ENCODE data around the gene SRSF4.

SRSF4 gene

GRCh38 chr1:29123887-29124365 is 57.8 kb downstream of the SRSF4 start, which contains the start of gene TMEM200B:
Gene TMEM200B (minus strand): TSS chr1:29123903. CDS start chr1:29121828, 2,075 bp downstream.
- H3K4me3 ChIP-seq (replicated peaks; ENCODE audit: low read depth, low read length): peak within 1 kb of the TSS; percentile 50
- TF ChIP-seq CTCF (IDR thresholded peaks at IDR 0.05; ENCODE audit: low read depth, low read length, missing control alignments): no peak
- DNase-seq (ENCODE audit: extremely low read depth, low read depth): no peak

- TF ChIP-seq CTCF (IDR thresholded peaks at IDR 0.05; ENCODE audit: low read depth, low read length, missing control alignments): no peak
- DNase-seq (ENCODE audit: extremely low read depth, low read depth): no peak
- H3K4me3 ChIP-seq (replicated peaks; ENCODE audit: low read depth, low read length): peak overlapping the region; percentile 35
Measured at GRCh38 chr1:29123053-29123886, 58.4 kb downstream of the SRSF4 start.

GRCh38 chr1:29122682-29123052 is 59.0 kb downstream of the SRSF4 start:
- no peak for DNase-seq (ENCODE audit: extremely low read depth, low read depth)
- no peak for TF ChIP-seq CTCF (IDR thresholded peaks at IDR 0.05; ENCODE audit: low read depth, low read length, missing control alignments)
- H3K4me3 ChIP-seq (replicated peaks; ENCODE audit: low read depth, low read length): peak overlapping the region; percentile 35

- TF ChIP-seq CTCF (IDR thresholded peaks at IDR 0.05; ENCODE audit: low read depth, low read length, missing control alignments): no peak
- H3K4me3 ChIP-seq (replicated peaks; ENCODE audit: low read depth, low read length): peak overlapping the region; percentile 35
Measured at GRCh38 chr1:29121936-29122681, 59.6 kb downstream of the SRSF4 start.

GRCh38 chr1:29121516-29121935 is 60.2 kb downstream of the SRSF4 start:
- H3K4me3 ChIP-seq (replicated peaks; ENCODE audit: low read depth, low read length): peak overlapping the region; percentile 35
- no peak for DNase-seq (ENCODE audit: extremely low read depth, low read depth)
- TF ChIP-seq CTCF (IDR thresholded peaks at IDR 0.05; ENCODE audit: low read depth, low read length, missing control alignments): no peak

More at GRCh38 chr1:29121936-29122681, 59.6 kb downstream of the SRSF4 start:
- no peak for DNase-seq (ENCODE audit: extremely low read depth, low read depth)

- TF ChIP-seq CTCF (IDR thresholded peaks at IDR 0.05; ENCODE audit: low read depth, low read length, missing control alignments): peak; percentile 61
- DNase-seq (ENCODE audit: extremely low read depth, low read depth): no peak
- H3K4me3 ChIP-seq (replicated peaks; ENCODE audit: low read depth, low read length): no peak overlapping the region
Measured at GRCh38 chr1:29120947-29121485, 60.7 kb downstream of the SRSF4 start.
